Astrocyte (in vitro differentiated cells and primary cell): ENCODE data around the gene RNF14. TPM values are rescaled to one million over a fixed set of nuclear protein-coding genes. Genes with fewer than 3 reads are reported as not detected.

ENCODE experiments used
- DNase-seq: peaks from one replicate; pipeline ENCODE4 v3.0.0-alpha.2; 2010; ENCODE audit warnings: low read depth
- FAIRE-seq: peaks from 2 replicates; lab custom pipeline; 2011; peaks lifted over from hg19 to GRCh38; lab: Jason Lieb, UNC
- H2AFZ ChIP-seq: 2 replicates; pipeline ENCODE4 v1.6.0; 2012; ENCODE audit warnings: low read depth, low read length, inconsistent platforms
- H3K27ac ChIP-seq: 2 replicates; pipeline ENCODE4 v1.5.1; 2011; ENCODE audit warnings: low read depth, low read length, inconsistent platforms
- H3K27me3 ChIP-seq: 2 replicates; pipeline ENCODE4 v1.6.0; 2011; ENCODE audit warnings: low read length, inconsistent platforms; ENCODE audit not compliant: insufficient read depth
- H3K36me3 ChIP-seq: 2 replicates; pipeline ENCODE4 v1.5.1; 2011; ENCODE audit warnings: low read length, inconsistent platforms; ENCODE audit not compliant: insufficient read depth
- H3K4me1 ChIP-seq: 2 replicates; pipeline ENCODE4 v1.5.1; 2011; ENCODE audit warnings: low read length, inconsistent platforms; ENCODE audit not compliant: insufficient read depth
- H3K4me2 ChIP-seq: 2 replicates; pipeline ENCODE4 v1.6.0; 2012; ENCODE audit warnings: low read length, inconsistent platforms
- H3K4me3 ChIP-seq: 2 replicates; pipeline ENCODE4 v1.5.1; 2011; ENCODE audit warnings: low read depth, mild to moderate bottlenecking, low read length, inconsistent platforms; ENCODE audit not compliant: insufficient read depth
- H3K79me2 ChIP-seq: 2 replicates; pipeline ENCODE4 v1.6.0; 2012; ENCODE audit warnings: mild to moderate bottlenecking, low read length, inconsistent platforms; ENCODE audit not compliant: insufficient read depth
- H3K9ac ChIP-seq: 2 replicates; pipeline ENCODE4 v1.6.0; 2012; ENCODE audit warnings: mild to moderate bottlenecking, low read length, inconsistent platforms
- H3K9me3 ChIP-seq: 2 replicates; pipeline ENCODE4 v1.5.1; 2012; ENCODE audit warnings: low read depth, mild to moderate bottlenecking, low read length, inconsistent platforms; ENCODE audit not compliant: insufficient read depth
- H4K20me1 ChIP-seq: 2 replicates; pipeline ENCODE4 v1.6.0; 2012; ENCODE audit warnings: low read length, inconsistent platforms; ENCODE audit not compliant: insufficient read depth
- H3K27ac Mint-ChIP-seq: one replicate; pipeline ENCODE4 v1.8.0; 2021; ENCODE audit warnings: mild to moderate bottlenecking, mixed read lengths; ENCODE audit not compliant: unreplicated experiment
- H3K27me3 Mint-ChIP-seq: one replicate; pipeline ENCODE4 v1.8.0; 2021; ENCODE audit warnings: low read depth, mixed read lengths; ENCODE audit not compliant: unreplicated experiment
- H3K36me3 Mint-ChIP-seq: one replicate; pipeline ENCODE4 v1.8.0; 2021; ENCODE audit warnings: low read depth, mixed read lengths; ENCODE audit not compliant: unreplicated experiment
- H3K4me1 Mint-ChIP-seq: one replicate; pipeline ENCODE4 v1.8.0; 2021; ENCODE audit warnings: low read depth, mixed read lengths; ENCODE audit not compliant: unreplicated experiment
- H3K4me3 Mint-ChIP-seq: one replicate; pipeline ENCODE4 v1.8.0; 2021; ENCODE audit warnings: mild to moderate bottlenecking, moderate library complexity, mixed read lengths; ENCODE audit not compliant: unreplicated experiment
- H3K9me3 Mint-ChIP-seq: one replicate; pipeline ENCODE4 v1.8.0; 2021; ENCODE audit warnings: mild to moderate bottlenecking, mixed read lengths; ENCODE audit not compliant: unreplicated experiment
- CTCF ChIP-seq: IDR thresholded peaks from 2 replicates; pipeline ENCODE4 v1.5.1; 2011; ENCODE audit warnings: low read depth, mild to moderate bottlenecking, inconsistent platforms, low read length, moderate library complexity; ENCODE audit not compliant: insufficient read depth
- EZH2 ChIP-seq: IDR thresholded peaks from 2 replicates; pipeline ENCODE4 v1.6.1; 2012; ENCODE audit warnings: mild to moderate bottlenecking, low read length, inconsistent platforms; ENCODE audit not compliant: insufficient read depth
- total RNA-seq: library from RNA; stranded (reverse); gene quantifications from 2 replicates; pipeline ENCODE4 v1.2.1, GENCODE V29; 2021

Gene RNF14
- total RNA-seq, 1 donor from 2014 or later: 105 TPM

GRCh38 chr5:141926434-141926833 lies 42.5 kb upstream of the RNF14 start:
- no peaks in the 10 kb centered on the region for H3K27me3 Mint-ChIP-seq
- H3K27ac Mint-ChIP-seq: no peak overlapping the region
- no peak overlapping the region for H3K4me3 ChIP-seq
- no peak overlapping the region for H3K9ac ChIP-seq
- no peak overlapping the region for H2AFZ ChIP-seq
- no peak overlapping the region for H3K27ac ChIP-seq
- TF ChIP-seq EZH2: no peak
- TF ChIP-seq CTCF: no peak
- no peak for FAIRE-seq
- H3K27me3 ChIP-seq: no peaks in the 10 kb centered on the region
- no peaks in the 10 kb centered on the region for H3K9me3 ChIP-seq
- H3K4me1 ChIP-seq: peaks cover 6% of the 10 kb centered on the region
- peaks cover 21% of the 10 kb centered on the region for H3K79me2 ChIP-seq
- peaks cover 15% of the 10 kb centered on the region for H3K36me3 Mint-ChIP-seq
- no peak overlapping the region for H3K4me2 ChIP-seq
- no peak overlapping the region for H3K4me3 Mint-ChIP-seq
- H3K9me3 Mint-ChIP-seq: no peaks in the 10 kb centered on the region
- H4K20me1 ChIP-seq: peaks cover 27% of the 10 kb centered on the region
- DNase-seq: no peak
- H3K36me3 ChIP-seq: peaks cover 37% of the 10 kb centered on the region
- H3K4me1 Mint-ChIP-seq: peaks cover 3% of the 10 kb centered on the region

- H3K27me3 Mint-ChIP-seq: no peaks in the 10 kb centered on the region
- Histone ChIP-seq H3K4me1 (peaks cover 4% of the 10 kb centered on the region), H3K27me3 (no peaks in the 10 kb centered on the region), H3K79me2 (peaks cover 20% of the 10 kb centered on the region), H3K9me3 (no peaks in the 10 kb centered on the region), H3K4me3 (no peak overlapping the region), H3K4me2 (no peak overlapping the region), H3K9ac (no peak overlapping the region), H3K36me3 (peaks cover 40% of the 10 kb centered on the region), H3K27ac (no peak overlapping the region), H4K20me1 (peaks cover 27% of the 10 kb centered on the region), H2AFZ (no peak overlapping the region)
- no peak overlapping the region for H3K4me3 Mint-ChIP-seq
- no peak overlapping the region for H3K27ac Mint-ChIP-seq
- no peak for FAIRE-seq
- peaks cover 3% of the 10 kb centered on the region for H3K4me1 Mint-ChIP-seq
- TF ChIP-seq EZH2: no peak
- TF ChIP-seq CTCF: no peak
- peaks cover 20% of the 10 kb centered on the region for H3K36me3 Mint-ChIP-seq
- no peak for DNase-seq
- H3K9me3 Mint-ChIP-seq: no peaks in the 10 kb centered on the region
Observed at GRCh38 chr5:141928051-141928450, 40.9 kb upstream of the RNF14 start.

- H3K9me3 Mint-ChIP-seq: no peaks in the 10 kb centered on the region
- Histone ChIP-seq H3K9me3 (no peaks in the 10 kb centered on the region), H4K20me1 (peaks cover 27% of the 10 kb centered on the region), H2AFZ (no peak overlapping the region), H3K27me3 (no peaks in the 10 kb centered on the region), H3K4me2 (no peak overlapping the region), H3K4me1 (no peaks in the 10 kb centered on the region), H3K9ac (no peak overlapping the region), H3K36me3 (peaks cover 50% of the 10 kb centered on the region), H3K79me2 (peaks cover 11% of the 10 kb centered on the region), H3K4me3 (no peak overlapping the region), H3K27ac (no peak overlapping the region)
- TF ChIP-seq EZH2 (no peak), CTCF (no peak)
- H3K4me1 Mint-ChIP-seq: no peaks in the 10 kb centered on the region
- no peak for DNase-seq
- FAIRE-seq: no peak
- H3K36me3 Mint-ChIP-seq: peaks cover 20% of the 10 kb centered on the region
- H3K4me3 Mint-ChIP-seq: no peak overlapping the region
- no peak overlapping the region for H3K27ac Mint-ChIP-seq
- no peaks in the 10 kb centered on the region for H3K27me3 Mint-ChIP-seq
Observed at GRCh38 chr5:141929398-141930058, 39.4 kb upstream of the RNF14 start.
